ENCODE measurements around the gene MAD1L1. TPM values are rescaled to one million over a fixed set of nuclear protein-coding genes. Genes with fewer than 3 reads are reported as not detected.

The MAD1L1 gene
- total and polyA plus RNA-seq, 2 of the 13 experiments (the other 11 are each of a cell fraction or from before 2014, with no cell fraction given): 17.4 to 64.7 TPM

- no peak overlapping the region for H3K4me2 ChIP-seq (ENCODE audit: low read depth, low read length)
- DNase-seq (ENCODE audit: low spot score) (no peak), FAIRE-seq (no peak), ATAC-seq (no peak)
- in situ Hi-C loops (cut with HindIII; ENCODE audit: extremely low pct_ligation_motif_present, low pct_unique_long_range_greater_than_20kb) (no loop called here), intact Hi-C loops (cut with micrococcal nuclease; ENCODE audit: unreplicated experiment) (no loop called here)
- no peaks in the 10 kb centered on the region for H3K27me3 ChIP-seq (ENCODE audit: control insufficient read depth in 1 of 2, insufficient read depth in 2 of 2, low read length in 2 of 2)
- no peaks in the 10 kb centered on the region for H3K9me3 ChIP-seq (ENCODE audit: low read length)
- 96% methylated on average over 18 of the region's 27 CpGs for WGBS (ENCODE audit: low lambda C conversion rate)
- no peak for TF ChIP-seq IRF1 (CRISPR knock-in tag; IDR thresholded peaks at IDR 0.05; ENCODE audit: low read depth)
- no peak for TF ChIP-seq U2AF2 (IDR thresholded peaks at IDR 0.05; ENCODE audit: low read depth, low read length)
- no peak for TF ChIP-seq ZNF737 (CRISPR knock-in tag; IDR thresholded peaks at IDR 0.05; ENCODE audit: borderline replicate concordance)
- TF ChIP-seq ZBTB25 (CRISPR knock-in tag; IDR thresholded peaks at IDR 0.05): no peak
- no peak overlapping the region for H3K9ac ChIP-seq (ENCODE audit: insufficient read depth, low read depth, low read length)
- BruUV-seq (replicated peaks): no TSS peak
- no peak overlapping the region for H3K4me3 ChIP-seq (replicated peaks in 1 of 3; ENCODE audit: insufficient read depth in 1 of 3, low read depth in 2 of 3, low read length in 3 of 3)
- H3K36me3 ChIP-seq (replicated peaks in 1 of 2; ENCODE audit: control insufficient read depth in 1 of 2, insufficient read depth in 2 of 2, low read length in 2 of 2): peaks cover 1 to 5% of the 10 kb centered on the region in 2 experiments; a peak in 2 of 5 replicates
- H3K79me2 ChIP-seq (ENCODE audit: insufficient read depth, low read length): no peaks in the 10 kb centered on the region
- no peaks in the 10 kb centered on the region for H3K4me1 ChIP-seq (ENCODE audit: insufficient read depth, low read length)
- H2AFZ ChIP-seq (ENCODE audit: low read length): no peak overlapping the region
- H4K20me1 ChIP-seq (ENCODE audit: insufficient read depth, low read length): no peaks in the 10 kb centered on the region
- CTCF ChIA-PET (ENCODE audit: low intra/inter-chr PET ratio, low total read pairs): no interaction called here
- POLR2A ChIA-PET: no interaction called here
- no peak overlapping the region for H3K27ac ChIP-seq (ENCODE audit: extremely low read length, insufficient read depth, low read length)
These were observed 285.8 kb downstream of the MAD1L1 start for GRCh38 chr7:1946773-1947450.

All from HepG2 (cell line).